ENCODE data around the gene ACVR2A.

Gene ACVR2A

DNA sequence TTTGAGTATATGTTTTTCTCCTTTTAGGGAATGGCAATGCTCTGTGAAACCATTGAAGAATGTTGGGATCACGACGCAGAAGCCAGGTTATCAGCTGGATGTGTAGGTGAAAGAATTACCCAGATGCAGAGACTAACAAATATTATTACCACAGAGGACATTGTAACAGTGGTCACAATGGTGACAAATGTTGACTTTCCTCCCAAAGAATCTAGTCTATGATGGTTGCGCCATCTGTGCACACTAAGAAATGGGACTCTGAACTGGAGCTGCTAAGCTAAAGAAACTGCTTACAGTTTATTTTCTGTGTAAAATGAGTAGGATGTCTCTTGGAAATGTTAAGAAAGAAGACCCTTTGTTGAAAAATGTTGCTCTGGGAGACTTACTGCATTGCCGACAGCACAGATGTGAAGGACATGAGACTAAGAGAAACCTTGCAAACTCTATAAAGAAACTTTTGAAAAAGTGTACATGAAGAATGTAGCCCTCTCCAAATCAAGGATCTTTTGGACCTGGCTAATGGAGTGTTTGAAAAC lies 82.3 kb downstream of the ACVR2A start:
- DNase-seq, result no peak

DNA sequence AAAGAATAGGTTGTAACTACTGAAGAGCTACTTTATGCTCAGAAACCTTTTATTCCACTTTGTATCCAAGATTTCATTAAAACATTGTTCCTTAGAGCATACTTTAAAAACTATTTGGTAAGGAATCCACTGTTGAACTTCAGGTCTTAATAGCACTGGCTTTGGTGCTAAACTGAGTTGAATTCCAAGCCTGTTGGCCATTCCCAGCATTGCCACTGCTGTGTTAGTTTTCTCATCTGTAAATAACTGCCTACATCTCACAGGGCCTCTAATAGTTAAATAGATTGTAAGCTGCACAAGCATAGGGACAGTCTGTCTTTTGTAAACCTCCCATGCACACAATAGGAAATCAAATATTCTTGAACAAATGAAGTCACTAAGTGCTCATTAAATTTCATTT lies 89.1 kb downstream of the ACVR2A start:
- no peak for DNase-seq

DNA sequence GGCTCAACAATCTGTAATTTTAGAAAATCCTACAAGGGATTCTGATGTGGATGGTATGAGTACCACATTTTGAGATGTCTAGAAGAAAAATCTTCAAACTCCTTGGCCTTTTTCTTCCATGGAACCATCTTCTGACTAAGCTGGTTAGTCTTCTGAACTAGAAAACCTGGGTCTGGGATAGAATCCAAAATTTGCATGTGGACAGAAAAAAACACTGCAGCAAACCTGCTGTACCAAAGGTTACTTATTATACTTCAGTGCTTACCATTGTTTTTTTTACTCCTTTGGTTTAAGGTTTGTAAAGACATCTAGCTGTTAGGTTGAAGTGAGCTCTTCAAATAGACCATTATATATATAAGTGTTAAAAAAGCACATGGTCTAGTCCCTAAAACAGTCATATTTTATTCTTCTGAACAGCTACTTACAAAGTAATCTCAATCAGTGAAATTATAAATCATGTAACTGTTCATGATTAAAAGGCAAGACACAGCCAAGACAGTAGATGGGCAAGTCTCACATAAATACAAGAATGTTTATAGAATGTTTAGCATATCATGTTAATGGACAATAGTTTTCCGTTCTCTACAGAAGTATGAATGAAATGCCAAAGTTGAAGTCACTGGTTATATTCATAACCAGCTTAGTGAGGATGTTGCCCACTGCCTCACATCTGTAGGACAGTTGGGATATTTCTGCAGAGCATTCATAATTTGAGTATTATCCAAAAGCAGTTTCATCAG lies 90.2 kb downstream of the ACVR2A start:
- no peak for DNase-seq

DNA sequence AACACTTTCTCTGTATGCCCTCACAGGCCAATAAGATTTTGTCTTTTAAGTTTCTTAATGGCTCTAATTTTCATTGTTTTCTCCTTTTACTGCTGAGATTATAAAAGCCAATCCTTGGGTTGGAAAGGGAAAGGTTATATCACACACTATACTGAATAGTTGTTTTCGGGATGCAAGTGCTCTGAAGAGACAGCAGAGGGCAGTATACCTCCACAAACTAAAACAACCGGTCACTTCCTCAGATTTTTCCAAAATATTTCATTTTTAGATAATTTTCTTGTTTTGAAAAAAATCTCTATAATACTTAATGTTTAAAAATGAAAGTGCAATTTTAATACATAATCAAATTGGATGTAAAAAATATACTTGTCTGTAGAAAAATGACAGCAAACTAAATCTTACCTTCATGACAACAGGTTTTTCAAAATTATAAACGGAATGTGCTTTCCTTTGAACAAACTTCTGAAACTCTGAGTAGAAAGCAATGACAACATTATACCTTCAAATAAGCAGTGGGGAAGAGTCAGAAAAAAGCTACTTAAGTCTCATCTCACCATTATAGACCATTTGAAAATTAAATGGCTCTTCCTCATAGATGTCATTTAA lies 93.0 kb downstream of the ACVR2A start:
- no peak for DNase-seq

DNA sequence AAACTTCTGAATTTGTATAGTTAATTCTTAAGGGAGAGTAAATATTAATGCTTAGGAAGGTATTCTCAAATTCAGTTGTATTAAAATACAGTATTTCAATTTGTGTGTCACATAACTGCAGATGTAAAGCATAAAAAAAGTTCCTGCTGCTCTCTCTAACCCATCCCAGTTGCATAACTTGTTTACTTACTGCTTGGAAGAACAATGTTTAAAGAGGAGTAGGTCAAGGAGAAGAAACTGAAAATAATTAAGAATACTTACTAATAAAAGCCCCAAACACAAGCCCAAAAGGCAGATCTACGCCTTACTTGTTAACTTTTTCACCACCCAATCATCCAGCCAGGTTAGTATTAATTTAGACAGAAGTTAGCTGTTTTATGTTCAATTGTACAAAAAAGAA lies 94.5 kb downstream of the ACVR2A start:
- no peak for DNase-seq

DNA sequence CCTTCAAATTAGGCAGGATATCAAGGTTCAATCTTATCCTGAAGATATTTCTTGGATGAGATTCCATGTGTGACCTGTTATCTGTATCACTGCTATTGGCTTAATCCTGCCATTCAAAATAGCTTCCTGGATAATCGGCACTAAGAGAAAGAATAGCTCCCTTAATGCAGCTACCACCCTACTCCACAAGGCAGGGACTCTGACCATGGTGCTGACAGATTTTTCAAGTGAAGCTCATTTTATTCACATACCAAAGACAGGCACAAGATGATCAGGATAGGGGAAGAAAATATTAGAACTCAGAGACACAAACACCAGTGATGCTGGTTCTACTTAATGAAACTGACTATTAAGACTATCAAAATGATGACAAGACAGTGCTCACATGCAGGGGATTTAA lies 100.8 kb downstream of the ACVR2A start:
- DNase-seq, result no peak

DNA sequence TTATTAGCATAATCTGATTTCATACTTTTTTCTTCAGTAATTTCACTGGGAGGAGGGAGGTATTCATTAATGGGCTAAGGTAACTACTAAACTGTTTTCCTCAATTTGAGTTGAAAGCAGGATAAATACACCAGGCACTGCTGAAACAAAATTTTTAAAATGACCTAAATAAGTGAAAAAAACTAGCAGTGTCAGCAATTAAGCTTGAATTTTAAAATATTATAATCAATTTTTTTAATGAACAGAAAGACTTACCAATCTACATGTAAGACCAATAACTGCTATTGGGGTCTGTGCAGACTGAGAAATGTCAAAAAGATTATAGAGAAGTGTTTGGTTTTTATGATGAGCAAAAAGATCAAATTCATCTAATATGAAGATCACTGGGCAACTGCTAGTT lies 107.3 kb downstream of the ACVR2A start:
- DNase-seq, result no peak

DNA sequence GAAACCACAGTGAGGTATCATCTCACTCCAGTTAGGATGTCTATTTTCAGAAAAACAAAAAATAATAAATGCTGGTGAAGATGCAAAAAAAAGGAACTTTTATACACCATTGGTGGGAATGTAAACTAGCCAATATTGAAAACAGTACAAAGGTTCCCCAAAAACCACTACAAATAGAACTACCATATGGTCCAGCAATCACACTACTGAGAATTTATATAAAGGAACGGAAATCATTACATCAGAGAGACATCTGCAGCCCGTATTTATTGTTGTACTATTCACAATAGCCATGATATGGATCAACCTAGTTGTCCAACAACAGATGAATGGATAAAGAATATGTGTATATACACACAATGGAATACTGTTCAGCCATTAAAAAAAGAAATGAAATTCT lies 123.7 kb downstream of the ACVR2A start:
- DNase-seq, result no peak

DNA sequence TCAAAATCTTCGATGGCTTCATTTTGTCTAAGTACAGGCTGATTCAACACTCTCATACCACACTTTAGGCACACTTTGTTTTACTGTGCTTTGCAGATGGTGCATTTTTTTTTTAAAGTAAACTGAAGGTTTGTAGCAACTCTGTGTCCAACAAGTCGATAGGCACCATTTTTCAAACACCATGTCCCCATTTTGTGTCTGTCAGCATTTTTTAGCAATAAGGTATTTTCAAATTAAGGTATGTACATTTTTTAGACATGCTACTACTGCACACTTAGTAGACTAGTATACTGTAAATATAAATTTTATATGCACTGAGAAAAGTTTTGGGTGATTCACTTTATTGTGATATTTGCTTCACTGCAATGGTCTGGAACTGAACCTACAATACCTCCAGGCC lies 131.3 kb downstream of the ACVR2A start:
- DNase-seq, result no peak

DNA sequence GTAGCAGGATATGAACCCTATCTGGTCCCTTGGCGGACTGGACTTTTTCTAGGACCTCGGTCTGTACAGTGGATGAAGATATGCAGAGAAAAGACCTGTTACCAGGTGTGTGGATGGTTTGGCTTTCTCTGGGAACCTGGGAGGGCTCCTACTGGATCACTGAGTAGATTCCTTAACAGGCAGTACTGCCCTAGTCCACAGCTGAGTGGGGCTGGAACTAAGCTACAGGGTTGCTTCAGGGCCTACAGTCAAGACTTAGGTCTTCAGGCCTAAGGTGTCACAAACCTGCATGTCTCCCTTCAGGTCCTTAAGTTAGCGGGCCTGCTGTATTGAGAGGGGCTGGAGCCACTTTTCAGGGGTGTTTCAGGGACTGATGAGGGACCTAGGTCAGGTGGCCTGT lies 132.8 kb downstream of the ACVR2A start:
- no peak for DNase-seq
